Tibial artery (tissue), 4 donors: ENCODE measurements around the gene SSTR1.

ENCODE experiments used
- DNase-seq, 2 donors: peaks; one replicate each; pipeline ENCODE4 v3.0.0-alpha.2; 2019
- H3K27ac ChIP-seq, 2 donors: fragments of 200-600 bp; sonication (generic) in 1 of 2; 1 replicate in 1 of 2; 2 replicates in 1 of 2; pipeline ENCODE4 v1.5.1; 2018 to 2019; ENCODE audit warnings: mild to moderate bottlenecking in 1 of 2
- H3K27me3 ChIP-seq, 2 donors: fragments of 200-600 bp; sonication (generic) in 1 of 2; one replicate each; pipeline versions ENCODE4 v1.5.1 to v1.6.0; 2016 to 2019
- H3K36me3 ChIP-seq, 3 donors: fragments of 200-600 bp; sonication (generic) in 2 of 3; one replicate each; pipeline ENCODE4 v1.5.1; 2016 to 2019; ENCODE audit warnings: mild to moderate bottlenecking in 2 of 3
- H3K4me1 ChIP-seq, 4 donors: fragments of 200-600 bp; sonication (generic) in 2 of 4; 1 replicate in 3 of 4; 2 replicates in 1 of 4; pipeline ENCODE4 v1.5.1; 2016 to 2019
- H3K4me3 ChIP-seq, 2 donors: fragments of 200-600 bp; sonication (generic) in 1 of 2; 1 replicate in 1 of 2; 2 replicates in 1 of 2; pipeline ENCODE4 v1.5.1; 2018 to 2019; ENCODE audit warnings: mild to moderate bottlenecking in 2 of 2
- H3K9me3 ChIP-seq, 3 donors: fragments of 200-600 bp; sonication (generic) in 1 of 3; one replicate each; pipeline ENCODE4 v1.5.1; 2016 to 2019
- CTCF ChIP-seq, 2 experiments: fragments of 200-600 bp in 1 of 2; fragments of 450-650 bp in 1 of 2; IDR thresholded peaks; one replicate each; pipeline ENCODE4 v1.5.1; 2017 to 2019; ENCODE audit warnings: antibody characterized with exemption in 2 of 2, mild to moderate bottlenecking in 1 of 2, moderate library complexity in 1 of 2
- intact Hi-C: fragments of 100-400 bp; cut with DNase I; formaldehyde crosslinking; loops from one replicate; pipeline ENCODE4 v1.15.0; 2023; ENCODE audit warnings: low total_unique reads

Gene SSTR1

GRCh38 chr14:38175658-38176057 is 32.0 kb upstream of the SSTR1 start:
- Histone ChIP-seq H3K27ac (no peak overlapping the region), H3K36me3 (no peaks in the 10 kb centered on the region), H3K4me3 (no peak overlapping the region), H3K27me3 (no peaks in the 10 kb centered on the region), H3K4me1 (no peaks in the 10 kb centered on the region), H3K9me3 (no peaks in the 10 kb centered on the region)
- intact Hi-C loops, result no loop called here
- TF ChIP-seq CTCF (IDR thresholded peaks at IDR 0.05), result no peak
- no peak for DNase-seq

GRCh38 chr14:38176379-38176778 is 31.3 kb upstream of the SSTR1 start:
- Histone ChIP-seq H3K27ac (no peak overlapping the region), H3K4me3 (no peak overlapping the region), H3K9me3 (no peaks in the 10 kb centered on the region), H3K36me3 (no peaks in the 10 kb centered on the region), H3K4me1 (no peaks in the 10 kb centered on the region), H3K27me3 (no peaks in the 10 kb centered on the region)
- no peak for DNase-seq
- intact Hi-C loops, result no loop called here
- TF ChIP-seq CTCF (IDR thresholded peaks at IDR 0.05), result no peak

GRCh38 chr14:38184132-38184531 is 23.6 kb upstream of the SSTR1 start:
- no peak overlapping the region for H3K27ac ChIP-seq
- H3K4me3 ChIP-seq, result no peak overlapping the region
- TF ChIP-seq CTCF (IDR thresholded peaks at IDR 0.05), result no peak
- no peak for DNase-seq
- no peaks in the 10 kb centered on the region for H3K9me3 ChIP-seq
- no peaks in the 10 kb centered on the region for H3K36me3 ChIP-seq
- intact Hi-C loops, result no loop called here
- H3K27me3 ChIP-seq, result no peaks in the 10 kb centered on the region
- H3K4me1 ChIP-seq, result no peaks in the 10 kb centered on the region

- Histone ChIP-seq H3K27ac (no peak overlapping the region), H3K9me3 (no peaks in the 10 kb centered on the region), H3K36me3 (no peaks in the 10 kb centered on the region), H3K4me3 (no peak overlapping the region), H3K27me3 (no peaks in the 10 kb centered on the region), H3K4me1 (no peaks in the 10 kb centered on the region)
- TF ChIP-seq CTCF (IDR thresholded peaks at IDR 0.05), result no peak
- intact Hi-C loops, result no loop called here
- no peak for DNase-seq
Measured at GRCh38 chr14:38185671-38186070, 22.0 kb upstream of the SSTR1 start.

GRCh38 chr14:38186216-38186615 is 21.5 kb upstream of the SSTR1 start:
- Histone ChIP-seq H3K9me3 (no peaks in the 10 kb centered on the region), H3K4me1 (no peaks in the 10 kb centered on the region), H3K4me3 (no peak overlapping the region), H3K27ac (no peak overlapping the region), H3K27me3 (no peaks in the 10 kb centered on the region), H3K36me3 (no peaks in the 10 kb centered on the region)
- no peak for TF ChIP-seq CTCF (IDR thresholded peaks at IDR 0.05)
- no peak for DNase-seq
- intact Hi-C loops, result no loop called here

- no peaks in the 10 kb centered on the region for H3K27me3 ChIP-seq
- intact Hi-C loops, result no loop called here
Measured at GRCh38 chr14:38187528-38187927, 20.2 kb upstream of the SSTR1 start.

More at GRCh38 chr14:38187528-38187927, 20.2 kb upstream of the SSTR1 start:
- Histone ChIP-seq H3K36me3 (no peaks in the 10 kb centered on the region), H3K9me3 (no peaks in the 10 kb centered on the region), H3K4me3 (no peak overlapping the region), H3K4me1 (no peaks in the 10 kb centered on the region), H3K27ac (no peak overlapping the region)
- DNase-seq, result no peak
- TF ChIP-seq CTCF (IDR thresholded peaks at IDR 0.05), result no peak
